HG03135 (cell line): Measurements from ENCODE around the gene NPY4R.
"Not testable (repeated sequence)": the region's sequence is repeated elsewhere in the genome, so short reads cannot be mapped to it uniquely, and the experiment has no call there.

Experiments used
- ATAC-seq: cut with Tn5 transposase; IDR thresholded peaks from one replicate; pipeline ENCODE4 v1.9.1; 2021; ENCODE audit warnings: mild to moderate bottlenecking, moderate library complexity; ENCODE audit not compliant: unreplicated experiment

Gene NPY4R

DNA sequence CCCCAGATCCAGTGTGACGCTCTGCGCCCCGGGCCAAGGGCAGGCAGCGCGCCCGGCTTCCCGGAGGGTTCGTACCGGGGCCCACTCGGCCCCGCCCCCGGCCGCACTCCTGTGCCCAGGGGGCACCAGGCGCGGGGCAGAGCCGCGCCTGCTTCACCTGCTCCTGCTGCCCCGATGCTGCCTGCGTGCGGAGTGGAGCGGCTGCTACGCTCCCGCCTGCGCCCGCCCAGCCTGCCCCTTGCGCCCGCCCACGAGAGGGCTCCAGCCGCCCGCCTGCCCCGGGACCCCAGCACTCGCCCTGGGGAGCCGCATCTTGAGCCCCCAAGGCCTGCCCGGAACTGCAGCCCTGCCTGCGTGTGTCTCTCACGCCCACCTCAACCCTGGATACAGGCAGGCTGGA, at the start of gene NPY4R:
Gene NPY4R (minus strand): TSS at position 194 of the 400 bp plus-strand sequence. CDS start 3,323 bp downstream, outside the sequence.
- ATAC-seq, result not testable (repeated sequence)

GRCh38 chr10:46515366-46515765, 49.6 kb upstream of the NPY4R start:
- ATAC-seq, result no peak

- ATAC-seq, result no peak
Measured at GRCh38 chr10:46514899-46515298, 49.1 kb upstream of the NPY4R start.

- no peak for ATAC-seq
Measured at GRCh38 chr10:46514431-46514861, 48.7 kb upstream of the NPY4R start.

- ATAC-seq, result not testable (repeated sequence)
Measured at GRCh38 chr10:46513333-46513732, 47.6 kb upstream of the NPY4R start.

DNA sequence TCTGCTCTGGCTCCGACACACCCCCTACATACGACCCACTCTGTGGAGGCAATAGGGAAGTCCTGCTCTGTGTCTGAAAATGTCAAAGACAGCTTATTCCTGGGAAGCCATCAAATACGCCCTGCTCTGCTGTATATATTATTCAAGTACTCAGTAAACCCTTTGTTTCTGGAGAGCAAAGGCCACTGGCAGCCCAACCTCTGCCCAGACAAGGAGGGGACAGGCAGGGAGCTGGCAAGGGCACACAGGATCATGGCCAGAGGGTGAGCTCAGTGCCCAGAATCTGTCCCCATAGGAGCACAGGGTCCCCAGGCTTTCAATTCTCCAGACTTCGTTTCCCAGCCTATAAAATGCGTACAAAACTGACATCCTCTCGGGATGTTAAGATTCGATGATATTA, 47.0 kb upstream of the NPY4R start:
- ATAC-seq, result not testable (repeated sequence)

DNA sequence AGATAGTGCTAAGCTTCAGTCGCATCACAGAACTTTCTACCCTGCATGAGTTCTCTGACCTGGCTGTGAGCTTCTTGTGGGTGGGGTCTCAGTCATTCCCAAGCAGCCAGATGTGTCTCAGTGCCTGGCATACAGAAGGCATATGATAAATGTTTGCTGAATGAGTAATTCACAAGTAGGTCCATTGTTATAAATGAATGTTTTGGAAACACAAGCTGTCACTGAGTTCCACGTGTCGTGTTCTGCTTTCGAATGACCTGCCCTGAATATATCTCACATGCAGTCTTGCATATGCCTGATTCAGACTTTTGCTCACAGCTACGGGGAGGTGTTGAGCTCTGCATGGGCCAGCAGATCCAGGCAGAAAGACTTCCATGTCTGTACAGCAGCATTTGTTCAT, 46.2 kb upstream of the NPY4R start:
- ATAC-seq, result not testable (repeated sequence)

GRCh38 chr10:46499990-46500389, 34.2 kb upstream of the NPY4R start:
- ATAC-seq, result not testable (repeated sequence)

DNA sequence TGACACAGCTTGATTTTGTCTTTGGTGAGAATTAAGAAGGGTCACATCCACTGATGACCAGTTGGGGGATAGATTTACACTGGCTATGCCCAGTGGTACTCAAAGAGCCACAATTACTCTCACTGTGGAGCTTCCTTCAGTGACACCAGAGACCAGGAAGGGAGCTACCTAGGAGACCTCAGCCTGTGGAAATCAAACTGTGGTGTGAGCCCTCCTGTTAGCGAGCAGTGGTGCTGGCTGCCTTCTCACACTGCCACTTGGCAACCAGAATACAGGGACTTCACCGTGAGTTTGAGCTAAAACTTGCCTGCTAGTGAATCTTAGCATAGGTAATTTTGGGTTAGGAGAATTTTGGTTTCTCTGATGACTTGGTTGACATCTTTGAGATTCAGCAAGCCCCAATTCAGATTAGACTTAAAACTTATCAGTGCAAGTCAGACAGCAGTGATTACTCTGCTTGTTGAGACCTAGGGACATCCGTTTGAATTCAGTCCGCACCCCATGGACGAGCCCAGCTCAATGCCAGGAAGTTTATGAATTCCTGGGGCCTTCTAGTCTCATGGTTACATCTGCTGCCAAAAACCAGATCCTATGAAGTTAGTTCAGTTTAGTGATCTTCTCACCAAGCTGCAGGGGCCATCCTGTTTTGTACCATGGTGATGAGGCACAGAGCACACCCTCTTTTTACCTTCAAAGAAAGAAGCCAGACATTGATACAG, 33.4 kb upstream of the NPY4R start:
- not testable (repeated sequence) for ATAC-seq

GRCh38 chr10:46497878-46498277, 32.1 kb upstream of the NPY4R start:
- not testable (repeated sequence) for ATAC-seq

DNA sequence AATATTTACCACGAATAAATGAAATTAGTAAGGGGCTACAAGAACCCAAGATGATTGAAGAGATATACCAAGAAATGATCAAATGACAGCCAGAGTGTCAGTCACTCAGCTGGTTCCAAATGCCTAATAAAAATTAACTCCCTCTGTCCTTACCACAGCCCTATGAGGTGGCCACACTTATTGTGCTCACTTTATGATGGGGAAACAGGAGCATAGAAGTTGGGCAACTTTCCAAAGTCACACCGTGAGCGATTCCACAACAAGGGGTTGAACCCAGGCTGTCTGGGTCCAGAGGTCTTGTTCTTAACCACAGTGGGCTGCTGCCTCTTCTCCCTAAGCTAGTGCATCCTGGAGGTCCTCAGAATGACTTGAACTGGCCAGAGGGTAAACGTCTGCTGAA, 31.6 kb upstream of the NPY4R start:
- not testable (repeated sequence) for ATAC-seq

DNA sequence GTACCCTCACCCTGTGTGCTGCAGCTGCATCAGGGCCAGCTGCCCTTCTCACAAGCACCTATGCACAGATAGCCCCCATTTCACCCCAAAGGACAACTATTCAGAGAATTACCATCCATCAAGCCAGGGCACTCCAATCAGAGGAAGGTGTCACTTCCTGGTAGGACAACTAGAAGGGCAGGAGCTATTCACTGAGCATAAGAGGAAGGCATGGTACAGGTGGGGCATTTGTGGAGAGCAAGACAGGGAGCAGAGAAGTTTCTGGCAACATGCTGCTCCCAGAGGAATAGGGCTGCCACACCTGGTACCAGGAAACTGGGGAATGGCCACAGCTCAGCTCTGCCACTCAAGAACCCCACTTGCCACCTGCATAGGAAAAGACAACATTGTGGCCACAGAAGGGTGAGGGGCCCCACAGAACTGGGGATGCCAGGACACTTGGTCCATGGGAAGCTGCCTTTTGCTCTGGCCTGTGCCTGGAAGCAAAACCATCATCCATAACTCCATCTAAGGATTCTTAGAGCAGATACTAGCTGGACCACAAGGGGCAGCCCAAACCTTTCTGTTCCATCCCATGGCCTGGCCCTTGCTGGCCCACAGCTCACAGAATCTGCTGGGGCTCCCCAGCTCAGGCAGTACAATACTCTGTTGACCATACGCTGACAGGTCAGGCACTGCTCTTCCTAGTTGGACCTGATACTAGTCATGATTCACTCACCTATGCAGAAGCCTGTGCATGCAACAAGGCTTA, 25.8 kb upstream of the NPY4R start:
- not testable (repeated sequence) for ATAC-seq

DNA sequence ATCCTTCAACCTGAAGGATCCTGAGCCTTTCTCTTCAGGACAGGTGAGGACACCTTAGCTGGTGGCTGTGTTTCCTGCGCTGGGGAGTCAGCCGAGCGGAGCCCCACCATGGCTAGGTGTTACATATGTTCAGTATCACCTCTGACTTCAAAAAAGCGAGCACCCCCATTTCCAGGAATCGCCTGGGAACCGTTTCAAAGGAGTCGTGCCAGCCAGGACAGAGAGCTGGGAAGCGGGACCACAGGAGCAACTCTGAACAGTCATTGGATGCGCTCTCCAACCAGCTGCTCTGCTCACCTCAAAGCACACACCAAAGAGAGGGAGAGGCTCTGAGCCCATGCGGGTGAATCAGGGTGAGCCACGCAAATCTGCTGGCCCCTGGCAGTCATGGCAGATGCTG, 24.5 kb upstream of the NPY4R start:
- not testable (repeated sequence) for ATAC-seq

DNA sequence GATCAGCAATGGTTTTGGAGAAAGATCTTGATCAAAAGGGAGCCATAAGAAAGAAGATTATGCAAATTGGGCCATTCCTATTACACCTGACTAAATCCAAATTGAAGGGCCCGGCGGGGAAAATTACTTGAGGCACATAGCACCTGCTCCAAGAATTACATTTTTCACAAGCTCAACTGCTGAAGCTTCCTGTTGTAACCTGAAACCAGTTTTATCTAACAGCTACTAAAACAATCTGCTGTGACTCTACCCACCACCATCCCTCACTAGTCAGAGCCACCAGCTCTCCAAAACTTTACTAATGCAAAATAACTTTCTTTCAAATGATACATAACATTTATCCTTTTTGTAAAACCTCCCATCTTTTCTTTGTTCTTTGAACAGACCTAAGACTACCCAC, 20.7 kb upstream of the NPY4R start:
- not testable (repeated sequence) for ATAC-seq

DNA sequence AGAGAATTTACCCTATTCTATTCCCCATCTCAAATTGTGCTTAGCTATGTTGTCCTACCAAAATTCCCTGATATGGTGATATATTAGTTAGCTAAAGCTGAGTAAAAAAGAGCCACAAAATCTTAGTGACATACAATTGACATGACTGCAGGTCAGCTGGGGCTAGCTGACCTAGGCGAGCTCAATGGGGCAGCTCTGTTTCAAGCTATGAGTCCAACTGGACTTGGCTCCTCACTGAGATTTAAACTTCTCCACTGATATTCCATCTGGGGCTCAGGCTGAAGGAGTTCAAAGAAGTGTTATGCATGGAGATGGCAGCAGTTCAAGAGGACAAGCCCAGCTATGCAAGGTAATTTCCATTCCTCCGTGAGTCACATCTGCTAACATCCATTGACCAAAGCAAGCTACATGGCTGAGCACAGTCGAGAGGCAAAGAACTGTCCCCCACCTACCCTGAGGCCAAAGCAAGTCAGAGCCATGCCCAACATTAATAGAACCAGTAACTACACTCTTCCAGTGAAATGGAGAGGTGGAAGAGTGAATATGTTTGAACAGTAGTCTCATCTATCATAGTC, 9.1 kb upstream of the NPY4R start:
- not testable (repeated sequence) for ATAC-seq

DNA sequence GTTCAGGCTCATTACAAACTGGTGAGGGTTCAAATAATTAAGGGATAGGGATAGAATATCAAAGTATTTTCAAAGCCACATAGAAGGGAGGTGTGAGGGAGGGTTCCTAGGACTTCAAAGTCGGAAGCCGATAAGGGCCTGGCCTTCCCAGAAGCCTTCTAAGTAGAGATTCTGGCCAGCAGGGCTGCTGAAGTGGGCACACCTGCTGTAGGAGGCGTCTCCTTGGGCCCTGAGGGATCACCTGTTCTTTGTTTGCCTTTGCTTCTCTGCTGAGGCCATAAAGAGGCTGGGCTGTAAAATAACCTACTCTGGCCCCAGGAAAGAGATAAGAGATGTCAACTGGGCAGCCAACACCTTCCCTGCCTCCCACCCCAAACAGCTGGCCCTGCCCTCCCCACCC, 8.0 kb upstream of the NPY4R start:
- not testable (repeated sequence) for ATAC-seq

DNA sequence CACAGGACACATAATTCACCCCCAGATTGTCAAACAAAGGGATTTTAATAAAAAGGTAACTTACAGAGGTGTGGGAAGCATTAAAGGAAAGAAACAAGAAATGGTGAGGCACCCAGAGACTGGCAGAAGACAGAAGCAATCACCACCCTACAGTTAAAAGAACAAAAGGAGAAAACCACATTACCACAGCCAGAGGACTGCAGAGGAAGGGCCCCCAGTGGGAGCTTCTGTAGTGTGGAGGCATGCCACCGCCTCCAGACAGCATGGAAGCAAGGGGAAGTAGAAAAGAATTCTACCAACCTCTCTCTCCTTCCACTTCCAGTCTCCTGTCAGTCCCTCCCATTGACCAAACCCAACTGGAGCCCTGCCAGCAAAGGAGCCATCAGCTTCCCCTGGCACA, 4.4 kb upstream of the NPY4R start:
- ATAC-seq, result not testable (repeated sequence)

- ATAC-seq, result not testable (repeated sequence)
Measured at GRCh38 chr10:46468119-46468809, 2.5 kb upstream of the NPY4R start.

GRCh38 chr10:46463608-46464007, 2.1 kb downstream of the NPY4R start:
- not testable (repeated sequence) for ATAC-seq

GRCh38 chr10:46462276-46462675, 3.5 kb downstream of the NPY4R start:
- ATAC-seq, result not testable (repeated sequence)

DNA sequence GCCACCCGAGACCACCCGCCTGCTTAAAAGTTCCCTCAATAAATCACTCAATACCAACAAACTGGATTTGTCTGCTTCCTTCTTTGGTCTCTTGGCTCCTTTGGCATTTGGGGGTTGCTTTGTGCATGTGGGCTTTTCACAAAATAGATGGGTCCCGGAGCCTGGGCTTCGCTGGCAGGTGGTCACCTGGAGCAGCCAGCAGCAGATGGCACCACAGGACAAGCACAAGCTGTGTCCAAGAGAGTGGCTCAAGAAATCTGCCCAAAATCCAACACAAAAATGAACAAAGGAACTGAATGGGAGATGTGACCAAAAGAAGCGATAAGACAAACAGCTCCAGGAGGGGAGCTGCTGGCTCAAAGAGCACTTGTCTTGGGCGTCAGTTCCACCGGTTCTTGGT, 6.2 kb downstream of the NPY4R start:
- not testable (repeated sequence) for ATAC-seq
